ENCODE data around the gene ALDH1A3.

ALDH1A3 gene

GRCh38 chr15:100900136-100900794 lies 20.6 kb downstream of the ALDH1A3 start:
- Mint-ChIP-seq H3K27ac (no peak overlapping the region), H3K27me3 (peaks cover 1% of the 10 kb centered on the region), H3K36me3 (no peaks in the 10 kb centered on the region), H3K4me3 (no peak overlapping the region), H3K4me1 (ENCODE audit: low read depth) (peaks cover 1% of the 10 kb centered on the region), H3K9me3 (ENCODE audit: low read depth) (no peaks in the 10 kb centered on the region)

DNA sequence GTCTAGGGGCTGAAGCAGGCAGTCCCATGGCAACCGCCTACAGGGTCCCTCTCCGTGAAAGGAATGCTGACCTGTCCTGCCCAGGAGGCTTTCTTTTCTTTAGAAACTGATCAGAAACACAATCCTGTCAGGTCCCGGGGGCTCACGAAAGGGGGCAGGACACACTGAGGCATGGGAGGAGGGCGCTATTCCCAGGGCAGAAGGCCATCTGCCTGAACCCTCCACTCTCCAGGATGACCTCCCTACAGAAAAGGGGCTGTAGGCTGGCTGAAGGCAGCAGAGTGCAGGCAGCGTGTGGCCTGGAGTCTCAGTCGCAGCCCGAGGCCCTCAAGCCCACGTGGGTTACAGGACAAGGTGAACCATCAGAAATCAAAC lies 21.2 kb downstream of the ALDH1A3 start:
- Mint-ChIP-seq H3K9me3 (ENCODE audit: low read depth) (no peaks in the 10 kb centered on the region), H3K36me3 (no peaks in the 10 kb centered on the region), H3K27me3 (no peaks in the 10 kb centered on the region), H3K27ac (no peak overlapping the region), H3K4me3 (no peak overlapping the region), H3K4me1 (ENCODE audit: low read depth) (peaks cover 1% of the 10 kb centered on the region)

DNA sequence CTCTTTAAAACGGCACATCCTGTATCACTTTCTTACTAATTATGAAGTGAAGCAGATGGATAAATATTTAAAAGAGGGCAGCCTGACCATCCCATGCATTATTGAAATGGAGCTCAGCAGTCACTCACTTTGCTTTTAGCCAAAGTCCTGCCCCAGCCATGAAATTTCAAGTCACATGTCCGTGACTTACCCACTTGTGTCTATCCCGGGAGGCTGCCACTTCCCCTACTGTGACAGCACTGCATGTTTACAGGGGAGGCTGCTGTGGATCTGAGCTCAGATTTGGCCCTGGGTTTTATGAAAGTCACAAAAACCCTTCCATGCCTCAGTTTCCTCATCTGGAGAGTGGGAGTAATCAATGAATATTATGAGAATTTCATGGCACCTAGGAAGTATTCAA lies 21.7 kb downstream of the ALDH1A3 start:
- Mint-ChIP-seq H3K27me3 (no peaks in the 10 kb centered on the region), H3K9me3 (ENCODE audit: low read depth) (no peaks in the 10 kb centered on the region), H3K4me3 (no peak overlapping the region), H3K27ac (no peak overlapping the region), H3K36me3 (no peaks in the 10 kb centered on the region), H3K4me1 (ENCODE audit: low read depth) (peaks cover 1% of the 10 kb centered on the region)

DNA sequence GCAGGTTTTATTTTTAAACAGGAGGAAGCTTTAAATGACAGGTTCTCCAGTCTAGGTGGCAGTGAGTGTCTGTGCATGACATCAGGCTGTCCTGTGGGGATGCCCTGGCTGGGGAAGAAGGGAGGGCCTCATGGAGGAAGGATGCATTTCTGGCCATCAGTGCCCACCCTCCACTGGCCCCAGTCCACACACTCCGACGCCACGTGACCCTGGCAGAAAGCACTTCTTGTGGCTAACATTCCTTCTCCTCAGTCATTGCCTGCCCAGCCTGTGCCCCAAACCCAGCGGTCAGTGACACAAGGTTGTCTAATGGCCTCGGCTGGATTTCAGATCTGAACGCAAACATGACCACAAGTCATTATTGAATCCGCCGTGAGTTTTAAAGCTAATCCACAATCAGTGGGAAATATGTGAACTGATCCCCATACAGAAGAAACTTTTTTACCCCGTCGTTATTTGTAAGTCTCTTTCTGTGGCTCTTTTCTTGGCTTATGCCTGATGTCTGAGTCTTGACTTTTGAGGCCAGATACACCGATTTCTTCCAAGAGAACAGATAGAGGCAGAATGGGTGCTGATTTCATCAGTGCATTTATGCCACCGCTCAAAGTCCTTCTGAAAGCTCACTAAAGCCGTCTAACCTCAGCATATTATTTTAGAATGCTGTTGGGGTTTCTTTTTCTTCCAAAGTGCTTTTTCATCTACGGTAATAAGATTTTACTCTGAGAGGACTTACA lies 22.2 kb downstream of the ALDH1A3 start:
- H3K27ac Mint-ChIP-seq, result no peak overlapping the region
- H3K4me3 Mint-ChIP-seq, result no peak overlapping the region
- no peaks in the 10 kb centered on the region for H3K27me3 Mint-ChIP-seq
- peaks cover 1% of the 10 kb centered on the region for H3K4me1 Mint-ChIP-seq (ENCODE audit: low read depth)
- no peaks in the 10 kb centered on the region for H3K36me3 Mint-ChIP-seq
- no peaks in the 10 kb centered on the region for H3K9me3 Mint-ChIP-seq (ENCODE audit: low read depth)

DNA sequence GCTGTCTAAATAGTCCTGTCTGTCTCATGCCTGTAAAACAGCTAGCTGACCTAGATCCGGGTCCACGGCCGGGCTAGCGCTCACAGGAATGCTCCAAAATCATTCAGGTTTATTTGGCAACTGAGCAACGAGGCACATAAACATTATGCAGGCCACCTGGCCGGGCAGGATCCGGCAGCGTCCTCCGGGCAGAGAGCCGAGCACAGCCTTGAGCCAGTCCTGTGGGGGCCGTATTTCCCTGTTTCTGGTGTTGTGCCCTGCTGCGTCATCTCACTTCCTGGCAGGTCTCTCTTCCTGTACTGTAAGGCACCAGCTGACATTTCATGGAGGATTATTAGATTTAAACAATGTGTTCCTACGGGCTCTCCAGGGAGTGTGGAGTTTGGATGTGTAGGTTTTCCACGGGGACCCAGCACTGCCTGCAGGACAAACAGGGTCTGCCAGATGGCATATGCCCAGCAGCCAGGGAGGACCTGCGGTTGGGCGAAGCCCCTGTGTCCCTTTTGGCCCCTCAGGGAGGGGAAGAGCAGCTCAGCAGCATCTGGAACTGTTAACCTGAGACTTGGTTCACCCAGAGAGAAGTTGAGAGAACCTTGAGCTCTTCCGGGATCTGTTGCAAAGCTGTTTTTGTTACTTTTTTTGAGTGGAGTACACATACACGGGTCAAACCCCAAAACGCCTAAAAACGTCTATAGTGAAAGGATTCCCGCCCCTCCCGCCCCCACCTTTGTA lies 23.0 kb downstream of the ALDH1A3 start:
- Mint-ChIP-seq H3K36me3 (no peaks in the 10 kb centered on the region), H3K27me3 (no peaks in the 10 kb centered on the region), H3K4me1 (ENCODE audit: low read depth) (peaks cover 1% of the 10 kb centered on the region), H3K27ac (no peak overlapping the region), H3K4me3 (no peak overlapping the region), H3K9me3 (ENCODE audit: low read depth) (no peaks in the 10 kb centered on the region)

- no peak overlapping the region for H3K27ac Mint-ChIP-seq
- H3K4me1 Mint-ChIP-seq (ENCODE audit: low read depth), result peaks cover 1% of the 10 kb centered on the region
- no peaks in the 10 kb centered on the region for H3K9me3 Mint-ChIP-seq (ENCODE audit: low read depth)
- no peaks in the 10 kb centered on the region for H3K36me3 Mint-ChIP-seq
- no peak overlapping the region for H3K4me3 Mint-ChIP-seq
- H3K27me3 Mint-ChIP-seq, result peaks cover 2% of the 10 kb centered on the region
Observed at GRCh38 chr15:100903168-100903554, 23.5 kb downstream of the ALDH1A3 start.

GRCh38 chr15:100905850-100906249 lies 26.2 kb downstream of the ALDH1A3 start:
- H3K27ac Mint-ChIP-seq, result no peak overlapping the region
- H3K36me3 Mint-ChIP-seq, result no peaks in the 10 kb centered on the region
- H3K9me3 Mint-ChIP-seq (ENCODE audit: low read depth), result no peaks in the 10 kb centered on the region
- peaks cover 2% of the 10 kb centered on the region for H3K27me3 Mint-ChIP-seq
- peaks cover 1% of the 10 kb centered on the region for H3K4me1 Mint-ChIP-seq (ENCODE audit: low read depth)
- no peak overlapping the region for H3K4me3 Mint-ChIP-seq

GRCh38 chr15:100908466-100908865 lies 28.8 kb downstream of the ALDH1A3 start:
- peaks cover 2% of the 10 kb centered on the region for H3K36me3 Mint-ChIP-seq
- peaks cover 2% of the 10 kb centered on the region for H3K9me3 Mint-ChIP-seq (ENCODE audit: low read depth)
- H3K27ac Mint-ChIP-seq, result no peak overlapping the region
- H3K4me3 Mint-ChIP-seq, result no peak overlapping the region
- peaks cover 6% of the 10 kb centered on the region for H3K27me3 Mint-ChIP-seq
- no peaks in the 10 kb centered on the region for H3K4me1 Mint-ChIP-seq (ENCODE audit: low read depth)

GRCh38 chr15:100909565-100909964 lies 29.9 kb downstream of the ALDH1A3 start:
- peaks cover 3% of the 10 kb centered on the region for H3K9me3 Mint-ChIP-seq (ENCODE audit: low read depth)
- peaks cover 15% of the 10 kb centered on the region for H3K27me3 Mint-ChIP-seq
- H3K4me3 Mint-ChIP-seq, result no peak overlapping the region
- H3K27ac Mint-ChIP-seq, result no peak overlapping the region
- peaks cover 3% of the 10 kb centered on the region for H3K36me3 Mint-ChIP-seq
- H3K4me1 Mint-ChIP-seq (ENCODE audit: low read depth), result no peaks in the 10 kb centered on the region

DNA sequence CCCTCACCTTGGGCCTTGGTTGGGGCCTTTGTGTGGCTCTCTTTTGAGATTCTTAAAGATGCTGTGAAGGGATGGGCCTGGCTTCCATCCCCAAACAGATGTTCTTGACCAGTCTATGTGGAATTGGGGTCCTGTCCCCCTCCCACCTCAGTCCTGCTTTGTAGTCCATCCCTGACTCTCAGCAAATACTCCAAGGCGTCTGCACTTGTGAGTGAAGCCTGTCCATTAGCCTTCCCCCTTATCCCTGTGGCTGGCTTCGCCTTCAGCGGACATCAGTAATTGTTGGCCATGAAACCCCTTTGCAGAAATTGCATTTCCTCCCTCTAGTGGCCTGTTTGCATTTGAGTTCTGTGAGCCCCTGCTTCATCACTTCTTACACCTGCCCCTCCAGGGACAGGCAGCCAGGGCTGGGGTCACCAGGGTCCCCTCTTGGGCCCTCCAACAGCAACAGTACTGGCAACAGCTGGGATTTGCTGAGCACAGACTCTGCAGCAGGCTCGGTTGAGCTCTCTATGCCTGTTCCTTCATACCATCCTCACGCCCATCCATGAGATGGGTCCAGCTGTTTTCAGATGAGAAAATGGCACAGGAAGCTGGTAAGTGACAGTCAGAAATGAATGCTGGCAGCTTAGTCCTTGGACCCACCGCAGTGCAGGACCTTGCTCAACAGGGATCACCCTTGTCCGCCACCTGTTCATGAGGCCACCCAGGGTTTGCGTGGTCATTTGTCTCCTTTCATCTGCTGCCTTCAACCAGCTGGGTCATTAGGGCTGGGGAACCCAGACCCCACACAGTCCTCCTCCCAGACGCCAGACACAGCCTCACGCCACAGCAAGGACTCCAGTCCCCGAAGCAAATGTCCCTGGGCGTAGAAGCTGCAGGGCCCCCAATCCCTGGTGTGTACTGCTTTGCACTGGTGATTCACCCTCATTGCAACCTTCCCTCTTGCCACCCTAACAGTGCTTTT lies 30.6 kb downstream of the ALDH1A3 start:
- no peaks in the 10 kb centered on the region for H3K4me1 Mint-ChIP-seq (ENCODE audit: low read depth)
- peaks cover 3% of the 10 kb centered on the region for H3K36me3 Mint-ChIP-seq
- H3K4me3 Mint-ChIP-seq, result no peak overlapping the region
- H3K27ac Mint-ChIP-seq, result no peak overlapping the region
- peaks cover 18% of the 10 kb centered on the region for H3K27me3 Mint-ChIP-seq
- peaks cover 3% of the 10 kb centered on the region for H3K9me3 Mint-ChIP-seq (ENCODE audit: low read depth)

- Mint-ChIP-seq H3K36me3 (peaks cover 3% of the 10 kb centered on the region), H3K27ac (no peak overlapping the region), H3K4me3 (no peak overlapping the region), H3K4me1 (ENCODE audit: low read depth) (no peaks in the 10 kb centered on the region), H3K27me3 (peaks cover 20% of the 10 kb centered on the region), H3K9me3 (ENCODE audit: low read depth) (peaks cover 3% of the 10 kb centered on the region)
Observed at GRCh38 chr15:100911086-100911485, 31.5 kb downstream of the ALDH1A3 start.

GRCh38 chr15:100913961-100914360 lies 34.3 kb downstream of the ALDH1A3 start:
- Mint-ChIP-seq H3K36me3 (peaks cover 3% of the 10 kb centered on the region), H3K27me3 (peaks cover 26% of the 10 kb centered on the region), H3K4me1 (ENCODE audit: low read depth) (peaks cover 8% of the 10 kb centered on the region), H3K27ac (no peak overlapping the region), H3K9me3 (ENCODE audit: low read depth) (peaks cover 3% of the 10 kb centered on the region), H3K4me3 (no peak overlapping the region)

- peaks cover 8% of the 10 kb centered on the region for H3K4me1 Mint-ChIP-seq (ENCODE audit: low read depth)
- peaks cover 3% of the 10 kb centered on the region for H3K9me3 Mint-ChIP-seq (ENCODE audit: low read depth)
- no peak overlapping the region for H3K4me3 Mint-ChIP-seq
- H3K27me3 Mint-ChIP-seq, result peaks cover 27% of the 10 kb centered on the region
- no peak overlapping the region for H3K27ac Mint-ChIP-seq
- peaks cover 3% of the 10 kb centered on the region for H3K36me3 Mint-ChIP-seq
Observed at GRCh38 chr15:100914876-100915275, 35.2 kb downstream of the ALDH1A3 start.

DNA sequence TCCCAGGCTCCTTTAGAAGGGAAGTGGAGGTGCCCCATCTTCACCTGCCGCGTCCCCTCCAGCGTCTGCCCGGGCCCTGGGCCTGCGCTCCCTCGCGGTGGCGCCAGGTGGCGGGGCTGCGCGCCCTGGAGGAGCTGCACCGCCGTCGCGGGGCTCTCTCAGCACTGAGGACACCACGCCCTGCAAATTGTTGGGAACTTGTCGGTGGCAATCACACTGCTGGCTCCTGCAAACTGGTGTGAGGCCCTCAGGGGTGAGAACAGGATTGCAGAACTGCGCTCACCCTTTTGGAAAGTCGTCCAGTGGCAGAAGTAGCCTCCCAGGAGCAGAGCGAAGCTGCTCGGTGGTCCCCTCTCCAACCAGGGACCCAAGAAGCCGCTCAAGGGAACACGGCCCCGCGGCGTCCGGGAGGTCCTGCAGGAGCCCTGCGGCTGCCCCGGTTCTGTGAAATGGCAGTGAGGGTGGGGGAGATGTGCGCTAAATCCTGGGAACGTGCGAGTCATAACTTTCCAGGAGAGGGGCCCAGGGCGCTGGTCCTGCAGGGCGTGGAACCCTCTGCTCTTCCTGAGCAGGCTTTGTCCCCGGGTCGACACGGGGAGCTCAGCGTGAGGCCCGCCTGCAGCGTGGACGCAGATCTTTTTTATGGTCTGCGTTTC lies 38.5 kb downstream of the ALDH1A3 start:
- H3K4me1 Mint-ChIP-seq (ENCODE audit: low read depth), result peaks cover 16% of the 10 kb centered on the region
- peaks cover 3% of the 10 kb centered on the region for H3K36me3 Mint-ChIP-seq
- H3K27ac Mint-ChIP-seq, result no peak overlapping the region
- H3K27me3 Mint-ChIP-seq, result peaks cover 47% of the 10 kb centered on the region
- H3K9me3 Mint-ChIP-seq (ENCODE audit: low read depth), result peaks cover 3% of the 10 kb centered on the region
- peak overlapping the region; percentile 87 for H3K4me3 Mint-ChIP-seq
